Suprapubic skin (tissue), 3 donors: ENCODE results near the gene ASTN2.

ENCODE experiments used
- POLR2AphosphoS5 ChIP-seq, 3 donors: sonication (generic); formaldehyde crosslinking; IDR thresholded peaks; one replicate each; pipeline ENCODE4 v1.6.1; 2017; ENCODE audit warnings: antibody characterized with exemption in 3 of 3
- TF ChIP-seq, protein P1 (sequence below), 2 donors: fragments of 200-600 bp in 1 of 2; fragments of 450-650 bp in 1 of 2; sonication (generic) in 1 of 2; IDR thresholded peaks; one replicate each; pipeline ENCODE4 v1.5.1; 2016 to 2019; ENCODE audit warnings: antibody characterized with exemption in 2 of 2, mild to moderate bottlenecking in 1 of 2, moderate library complexity in 1 of 2

DNA sequence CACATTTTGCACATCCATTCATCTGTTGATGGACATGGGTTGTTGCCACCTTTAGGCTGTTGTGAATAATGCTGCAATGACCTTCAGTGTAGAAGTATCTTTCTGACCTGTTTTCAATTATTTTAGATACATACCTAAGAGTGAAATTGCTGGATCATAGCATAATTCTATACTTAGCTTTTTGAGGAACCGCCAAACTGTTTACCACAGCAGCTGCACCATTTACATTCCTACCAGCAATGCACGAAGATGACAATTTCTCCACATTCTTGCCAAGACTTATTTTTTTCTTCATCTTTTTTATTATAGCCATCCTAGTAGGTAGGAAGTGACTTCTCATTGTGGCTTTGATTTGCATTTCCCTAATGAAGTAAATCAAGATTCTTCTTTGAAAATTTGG is 36.5 kb upstream of the ASTN2 start:
- no peak for TF ChIP-seq POLR2AphosphoS5 (IDR thresholded peaks at IDR 0.05)
- TF ChIP-seq, protein P1, sequence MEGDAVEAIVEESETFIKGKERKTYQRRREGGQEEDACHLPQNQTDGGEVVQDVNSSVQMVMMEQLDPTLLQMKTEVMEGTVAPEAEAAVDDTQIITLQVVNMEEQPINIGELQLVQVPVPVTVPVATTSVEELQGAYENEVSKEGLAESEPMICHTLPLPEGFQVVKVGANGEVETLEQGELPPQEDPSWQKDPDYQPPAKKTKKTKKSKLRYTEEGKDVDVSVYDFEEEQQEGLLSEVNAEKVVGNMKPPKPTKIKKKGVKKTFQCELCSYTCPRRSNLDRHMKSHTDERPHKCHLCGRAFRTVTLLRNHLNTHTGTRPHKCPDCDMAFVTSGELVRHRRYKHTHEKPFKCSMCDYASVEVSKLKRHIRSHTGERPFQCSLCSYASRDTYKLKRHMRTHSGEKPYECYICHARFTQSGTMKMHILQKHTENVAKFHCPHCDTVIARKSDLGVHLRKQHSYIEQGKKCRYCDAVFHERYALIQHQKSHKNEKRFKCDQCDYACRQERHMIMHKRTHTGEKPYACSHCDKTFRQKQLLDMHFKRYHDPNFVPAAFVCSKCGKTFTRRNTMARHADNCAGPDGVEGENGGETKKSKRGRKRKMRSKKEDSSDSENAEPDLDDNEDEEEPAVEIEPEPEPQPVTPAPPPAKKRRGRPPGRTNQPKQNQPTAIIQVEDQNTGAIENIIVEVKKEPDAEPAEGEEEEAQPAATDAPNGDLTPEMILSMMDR (IDR thresholded peaks at IDR 0.05): no peak
